Esophagus muscularis mucosa (tissue), 4 donors: Measurements from ENCODE around the gene SLC35B1. TPM values are rescaled to one million over a fixed set of nuclear protein-coding genes. Genes with fewer than 3 reads are reported as not detected.
A peak's percentile ranks its signal among the peaks of the same experiment; 100 is the strongest.

Experiments
- DNase-seq: peaks from one replicate; pipeline ENCODE4 v3.0.0-alpha.2; 2017; ENCODE audit errors: extremely low spot score
- H3K27ac ChIP-seq, 4 donors: fragments of 200-600 bp; sonication (generic); replicated peaks in 1 of 4; 1 replicate in 3 of 4; 2 replicates in 1 of 4; pipeline ENCODE4 v1.5.1; 2016 to 2019; ENCODE audit warnings: mild to moderate bottlenecking in 1 of 4
- H3K27me3 ChIP-seq, 4 donors: fragments of 200-600 bp; sonication (generic); one replicate each; pipeline versions ENCODE4 v1.5.1 to v1.6.0; 2016 to 2019
- H3K36me3 ChIP-seq, 4 donors: fragments of 200-600 bp; sonication (generic); one replicate each; pipeline ENCODE4 v1.5.1; 2016 to 2019
- H3K4me1 ChIP-seq, 4 donors: fragments of 200-600 bp; sonication (generic); one replicate each; pipeline ENCODE4 v1.5.1; 2016 to 2019
- H3K4me3 ChIP-seq, 4 donors: fragments of 200-600 bp; sonication (generic); 1 replicate in 2 of 4; 2 replicates in 2 of 4; pipeline ENCODE4 v1.5.1; 2016 to 2019; ENCODE audit warnings: mild to moderate bottlenecking in 4 of 4, moderate library complexity in 1 of 4
- H3K9me3 ChIP-seq, 4 donors: fragments of 200-600 bp; sonication (generic); 1 replicate in 3 of 4; 2 replicates in 1 of 4; pipeline ENCODE4 v1.5.1; 2016 to 2019
- EP300 ChIP-seq: sonication (generic); formaldehyde crosslinking; IDR thresholded peaks from one replicate; pipeline ENCODE4 v1.6.1; 2017; ENCODE audit warnings: antibody characterized with exemption
- POLR2A ChIP-seq: fragments of 450-650 bp; IDR thresholded peaks from one replicate; pipeline ENCODE4 v1.6.1; 2017; ENCODE audit warnings: antibody characterized with exemption, moderate library complexity, mild to moderate bottlenecking, low read depth
- POLR2AphosphoS5 ChIP-seq, 2 donors: sonication (generic); formaldehyde crosslinking; IDR thresholded peaks; one replicate each; pipeline ENCODE4 v1.6.1; 2017; ENCODE audit warnings: antibody characterized with exemption in 2 of 2
- WGBS: methylation state at CpG from one replicate; pipeline ENCODE4 v1.1.5; 2018; 5-methylcytosine and 5-hydroxymethylcytosine counted together
- intact Hi-C: fragments of 100-400 bp; cut with DNase I; formaldehyde crosslinking; loops from one replicate; pipeline ENCODE4 v1.15.1; 2023
- total RNA-seq, 4 donors: library from RNA; depleted of rRNA; stranded (reverse); fragments of >200 nt; gene quantifications; one replicate each; pipeline versions ENCODE4 v1.1.0 to v1.2.1, GENCODE V29; 2016
- TF ChIP-seq, protein P1 (sequence below), 3 experiments: fragments of 200-600 bp in 2 of 3; fragments of 450-650 bp in 1 of 3; sonication (generic) in 2 of 3; IDR thresholded peaks; one replicate each; pipeline ENCODE4 v1.5.1; 2017 to 2019; ENCODE audit warnings: antibody characterized with exemption in 3 of 3, mild to moderate bottlenecking in 2 of 3, moderate library complexity in 1 of 3

SLC35B1 gene, protein sequence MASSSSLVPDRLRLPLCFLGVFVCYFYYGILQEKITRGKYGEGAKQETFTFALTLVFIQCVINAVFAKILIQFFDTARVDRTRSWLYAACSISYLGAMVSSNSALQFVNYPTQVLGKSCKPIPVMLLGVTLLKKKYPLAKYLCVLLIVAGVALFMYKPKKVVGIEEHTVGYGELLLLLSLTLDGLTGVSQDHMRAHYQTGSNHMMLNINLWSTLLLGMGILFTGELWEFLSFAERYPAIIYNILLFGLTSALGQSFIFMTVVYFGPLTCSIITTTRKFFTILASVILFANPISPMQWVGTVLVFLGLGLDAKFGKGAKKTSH
- 10 to 100 TPM; 17.0 to 25.3 (median 18.4) TPM for total RNA-seq

DNA sequence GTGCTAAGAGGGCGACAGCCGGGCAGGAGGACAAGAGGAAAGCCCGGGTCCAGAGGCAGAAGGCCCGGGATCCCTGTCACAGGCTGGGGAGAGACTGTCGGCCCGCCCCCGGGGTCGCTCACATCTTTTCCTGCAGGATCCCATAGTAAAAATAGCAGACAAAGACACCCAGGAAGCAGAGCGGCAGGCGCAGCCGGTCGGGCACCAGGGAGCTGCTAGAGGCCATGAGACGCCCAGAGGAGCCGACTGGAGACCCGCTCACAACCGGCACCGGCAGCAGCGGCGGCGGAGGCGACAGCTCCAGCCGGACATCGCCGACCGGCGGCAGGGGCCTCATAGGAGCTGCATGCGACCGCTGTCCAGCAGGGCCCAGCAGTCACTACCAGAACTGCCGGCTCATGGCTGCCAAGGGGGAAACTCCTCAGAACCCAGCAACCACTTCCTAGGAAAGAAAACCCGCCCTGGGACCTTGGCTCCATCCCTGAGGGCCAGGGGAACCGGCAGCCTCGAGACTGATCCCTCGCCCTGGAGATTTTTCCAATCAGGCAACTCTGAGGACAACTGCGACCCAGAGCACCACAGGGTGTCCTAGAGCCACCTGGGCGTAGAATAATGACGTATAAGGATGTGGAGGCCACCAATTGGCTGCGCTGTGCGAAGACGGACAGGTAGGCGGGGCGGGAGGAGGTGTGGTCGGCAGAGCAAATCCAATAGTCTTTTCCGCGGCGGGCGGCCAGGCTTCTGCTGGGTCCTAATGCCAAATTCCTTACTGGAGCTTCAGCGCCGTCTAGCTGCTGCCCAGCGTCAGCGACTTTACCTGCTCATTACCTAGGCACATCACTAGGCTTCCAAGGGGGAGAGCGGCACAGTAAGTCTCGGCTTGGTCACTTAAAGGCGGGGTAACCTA lies at the start of gene SLC35B1:
TSS of gene SLC35B1 (minus strand) at position 357 of the 907 bp plus-strand sequence. CDS start at position 226, 131 bp downstream.
- Histone ChIP-seq H3K4me1 (peaks cover 30 to 31% (median 31%) of the 10 kb centered on the region in 4 donors), H3K9me3 (no peaks in the 10 kb centered on the region), H3K27ac (peak within 1 kb of the TSS; percentile 87 to 93 (median 91)), H3K27me3 (no peaks in the 10 kb centered on the region), H3K36me3 (peaks cover 26 to 63% (median 55%) of the 10 kb centered on the region in 4 donors), H3K4me3 (peak within 1 kb of the TSS; percentile 81 to 86 (median 84))
- intact Hi-C loops, result loop anchor here (1.0 to 10.0 kb wide), 3 partner anchors 71 to 293 kb away; partner anchors contain the start of gene PHB1
- DNase-seq, result peak; percentile 100
- TF ChIP-seq, protein P1, sequence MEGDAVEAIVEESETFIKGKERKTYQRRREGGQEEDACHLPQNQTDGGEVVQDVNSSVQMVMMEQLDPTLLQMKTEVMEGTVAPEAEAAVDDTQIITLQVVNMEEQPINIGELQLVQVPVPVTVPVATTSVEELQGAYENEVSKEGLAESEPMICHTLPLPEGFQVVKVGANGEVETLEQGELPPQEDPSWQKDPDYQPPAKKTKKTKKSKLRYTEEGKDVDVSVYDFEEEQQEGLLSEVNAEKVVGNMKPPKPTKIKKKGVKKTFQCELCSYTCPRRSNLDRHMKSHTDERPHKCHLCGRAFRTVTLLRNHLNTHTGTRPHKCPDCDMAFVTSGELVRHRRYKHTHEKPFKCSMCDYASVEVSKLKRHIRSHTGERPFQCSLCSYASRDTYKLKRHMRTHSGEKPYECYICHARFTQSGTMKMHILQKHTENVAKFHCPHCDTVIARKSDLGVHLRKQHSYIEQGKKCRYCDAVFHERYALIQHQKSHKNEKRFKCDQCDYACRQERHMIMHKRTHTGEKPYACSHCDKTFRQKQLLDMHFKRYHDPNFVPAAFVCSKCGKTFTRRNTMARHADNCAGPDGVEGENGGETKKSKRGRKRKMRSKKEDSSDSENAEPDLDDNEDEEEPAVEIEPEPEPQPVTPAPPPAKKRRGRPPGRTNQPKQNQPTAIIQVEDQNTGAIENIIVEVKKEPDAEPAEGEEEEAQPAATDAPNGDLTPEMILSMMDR (IDR thresholded peaks at IDR 0.05), result peak; percentile 60 to 89 (median 68)
- TF ChIP-seq EP300 (no peak), POLR2A (no peak), POLR2AphosphoS5 (IDR thresholded peaks at IDR 0.05) (peak; percentile 81 to 89)
- WGBS, result 2% methylated on average over 31 of the region's 53 CpGs

GRCh38 chr17:49757151-49757777 lies 49.5 kb upstream of the SLC35B1 start:
- Histone ChIP-seq H3K27ac (peak overlapping the region in 3 of 4 donors; percentile 4 to 48 (median 21)), H3K4me3 (no peak overlapping the region), H3K4me1 (peaks cover 41 to 77% (median 67%) of the 10 kb centered on the region in 4 donors), H3K36me3 (peaks cover 0 to 6% (median 2%) of the 10 kb centered on the region in 4 donors), H3K27me3 (no peaks in the 10 kb centered on the region), H3K9me3 (no peaks in the 10 kb centered on the region)
- TF ChIP-seq, protein P1 (IDR thresholded peaks at IDR 0.05), result no peak
- no peak for TF ChIP-seq EP300
- TF ChIP-seq POLR2A, result no peak
- TF ChIP-seq POLR2AphosphoS5 (IDR thresholded peaks at IDR 0.05), result no peak
- intact Hi-C loops, result no loop called here
- 73% methylated on average over 4 of the region's 6 CpGs for WGBS
- no peak for DNase-seq

DNA sequence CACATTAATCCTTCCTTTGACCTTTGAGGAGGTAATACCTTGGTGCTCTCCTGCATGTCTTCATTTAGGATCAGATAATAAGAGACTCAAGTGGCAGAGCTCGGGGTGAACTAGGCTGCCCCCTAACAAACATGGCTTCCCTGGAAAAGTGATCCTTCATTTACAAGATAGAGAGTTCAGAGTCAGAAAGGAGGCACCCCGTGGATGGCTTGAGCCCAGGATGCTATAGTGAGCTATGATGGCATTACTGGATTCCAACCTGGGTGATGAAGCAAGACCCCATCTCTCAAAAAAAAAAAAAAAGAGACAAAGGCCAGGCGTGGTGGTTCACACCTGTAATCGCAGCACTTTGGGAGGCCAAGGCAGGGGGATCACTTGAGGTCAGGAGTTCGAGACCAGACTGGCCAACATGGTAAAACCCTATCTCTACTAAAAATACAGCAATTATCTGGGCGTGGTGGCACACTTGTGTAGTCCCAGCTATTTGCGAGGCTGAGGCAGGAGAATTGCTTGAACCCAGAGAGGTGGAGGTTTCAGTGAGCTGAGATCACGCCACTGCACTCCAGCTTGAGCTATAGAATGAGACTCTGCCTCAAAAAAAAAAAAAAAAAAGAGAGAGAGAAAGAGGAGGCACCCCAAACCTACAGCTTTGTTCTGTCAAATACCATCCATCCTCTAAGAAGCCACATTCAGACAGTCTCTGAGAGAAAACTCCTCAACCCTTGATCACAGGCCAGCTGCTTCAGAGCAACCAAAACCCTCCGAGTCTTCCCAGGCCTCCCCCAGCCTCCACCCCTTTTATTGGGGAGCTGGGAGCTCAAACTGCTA lies 48.8 kb upstream of the SLC35B1 start:
- 84% methylated on average over 9 of the region's 9 CpGs for WGBS
- Histone ChIP-seq H3K4me3 (no peak overlapping the region), H3K9me3 (no peaks in the 10 kb centered on the region), H3K36me3 (peaks cover 0 to 6% (median 2%) of the 10 kb centered on the region in 4 donors), H3K27me3 (no peaks in the 10 kb centered on the region), H3K4me1 (peaks cover 43 to 73% (median 60%) of the 10 kb centered on the region in 4 donors), H3K27ac (peak overlapping the region in 3 of 4 donors; percentile 4 to 48 (median 21))
- intact Hi-C loops, result no loop called here
- TF ChIP-seq POLR2AphosphoS5 (IDR thresholded peaks at IDR 0.05) (no peak), POLR2A (no peak), EP300 (no peak)
- TF ChIP-seq, protein P1 (IDR thresholded peaks at IDR 0.05), result no peak
- DNase-seq, result no peak

- TF ChIP-seq EP300 (no peak), POLR2A (no peak), POLR2AphosphoS5 (IDR thresholded peaks at IDR 0.05) (no peak)
- TF ChIP-seq, protein P1 (IDR thresholded peaks at IDR 0.05), result no peak
- no peak for DNase-seq
- Histone ChIP-seq H3K4me1 (peaks cover 43 to 65% (median 52%) of the 10 kb centered on the region in 4 donors), H3K9me3 (no peaks in the 10 kb centered on the region), H3K27me3 (no peaks in the 10 kb centered on the region), H3K27ac (no peak overlapping the region), H3K4me3 (no peak overlapping the region), H3K36me3 (peaks cover 0 to 6% (median 2%) of the 10 kb centered on the region in 4 donors)
- intact Hi-C loops, result no loop called here
- 73% methylated on average over 4 of the region's 4 CpGs for WGBS
Measured at GRCh38 chr17:49755663-49756283, 48.0 kb upstream of the SLC35B1 start.
